PC-9 (cell line): ENCODE measurements around the gene CBLB.

ENCODE experiments used
- EZH2 ChIP-seq: fragments of 200-600 bp; sonication (generic); IDR thresholded peaks from 2 replicates; pipeline ENCODE4 v1.8.0; 2017; ENCODE audit warnings: antibody characterized with exemption, low read depth
- TF ChIP-seq, protein P1 (sequence below): fragments of 200-600 bp; sonication (generic); conservative IDR thresholded peaks from 2 replicates; pipeline ENCODE4 v1.6.1; 2017; ENCODE audit warnings: mixed run types, antibody characterized with exemption, mild to moderate bottlenecking, moderate library complexity

GRCh38 chr3:105906836-105907235 lies 38.0 kb upstream of the CBLB start:
- TF ChIP-seq EZH2 = no peak
- TF ChIP-seq, protein P1, sequence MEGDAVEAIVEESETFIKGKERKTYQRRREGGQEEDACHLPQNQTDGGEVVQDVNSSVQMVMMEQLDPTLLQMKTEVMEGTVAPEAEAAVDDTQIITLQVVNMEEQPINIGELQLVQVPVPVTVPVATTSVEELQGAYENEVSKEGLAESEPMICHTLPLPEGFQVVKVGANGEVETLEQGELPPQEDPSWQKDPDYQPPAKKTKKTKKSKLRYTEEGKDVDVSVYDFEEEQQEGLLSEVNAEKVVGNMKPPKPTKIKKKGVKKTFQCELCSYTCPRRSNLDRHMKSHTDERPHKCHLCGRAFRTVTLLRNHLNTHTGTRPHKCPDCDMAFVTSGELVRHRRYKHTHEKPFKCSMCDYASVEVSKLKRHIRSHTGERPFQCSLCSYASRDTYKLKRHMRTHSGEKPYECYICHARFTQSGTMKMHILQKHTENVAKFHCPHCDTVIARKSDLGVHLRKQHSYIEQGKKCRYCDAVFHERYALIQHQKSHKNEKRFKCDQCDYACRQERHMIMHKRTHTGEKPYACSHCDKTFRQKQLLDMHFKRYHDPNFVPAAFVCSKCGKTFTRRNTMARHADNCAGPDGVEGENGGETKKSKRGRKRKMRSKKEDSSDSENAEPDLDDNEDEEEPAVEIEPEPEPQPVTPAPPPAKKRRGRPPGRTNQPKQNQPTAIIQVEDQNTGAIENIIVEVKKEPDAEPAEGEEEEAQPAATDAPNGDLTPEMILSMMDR = no peak
